GM21576 (cell line): Measurements from ENCODE around the gene SOS1.

Experiments used
- ATAC-seq: cut with Tn5 transposase; IDR thresholded peaks from one replicate; pipeline ENCODE4 v1.9.1; 2021; ENCODE audit warnings: mild to moderate bottlenecking, moderate library complexity; ENCODE audit not compliant: unreplicated experiment

The SOS1 gene

DNA sequence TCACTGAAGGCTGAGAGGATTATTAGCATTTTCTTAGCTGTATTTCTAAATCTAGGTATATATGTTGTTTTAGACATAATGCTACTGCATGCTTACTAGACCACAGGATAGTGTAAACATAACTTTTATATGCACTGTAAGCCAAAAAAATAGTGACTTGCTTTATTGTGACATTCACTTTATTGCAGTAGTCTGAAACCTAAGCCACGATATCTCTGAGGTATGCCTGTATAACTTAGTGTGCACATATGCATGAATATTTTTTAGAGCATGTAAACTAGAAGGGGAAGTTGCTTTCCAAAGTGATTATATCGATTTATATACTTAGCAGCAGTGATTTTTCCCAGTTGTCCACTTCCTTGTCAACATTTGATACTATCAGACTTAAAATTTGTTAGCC lies 81.8 kb downstream of the SOS1 start:
- ATAC-seq = no peak

DNA sequence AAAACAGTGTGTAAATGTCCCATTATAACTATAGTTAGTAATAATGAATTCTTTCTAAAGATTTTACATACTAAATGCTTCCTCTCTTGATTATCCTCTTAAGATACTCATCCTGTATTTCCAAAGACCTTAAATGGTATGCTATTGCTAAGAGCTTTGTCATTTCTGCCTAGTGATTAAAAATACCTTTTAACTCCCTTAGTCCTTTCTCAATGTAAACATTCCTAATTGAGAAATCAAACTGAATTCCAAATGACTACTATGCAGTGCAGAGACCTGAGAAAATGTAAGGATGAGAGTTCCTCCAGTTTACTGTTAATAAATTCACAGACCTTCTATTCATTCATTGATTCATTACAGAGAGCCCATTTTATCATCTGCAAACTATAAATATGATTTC lies 86.9 kb downstream of the SOS1 start:
- ATAC-seq = no peak

DNA sequence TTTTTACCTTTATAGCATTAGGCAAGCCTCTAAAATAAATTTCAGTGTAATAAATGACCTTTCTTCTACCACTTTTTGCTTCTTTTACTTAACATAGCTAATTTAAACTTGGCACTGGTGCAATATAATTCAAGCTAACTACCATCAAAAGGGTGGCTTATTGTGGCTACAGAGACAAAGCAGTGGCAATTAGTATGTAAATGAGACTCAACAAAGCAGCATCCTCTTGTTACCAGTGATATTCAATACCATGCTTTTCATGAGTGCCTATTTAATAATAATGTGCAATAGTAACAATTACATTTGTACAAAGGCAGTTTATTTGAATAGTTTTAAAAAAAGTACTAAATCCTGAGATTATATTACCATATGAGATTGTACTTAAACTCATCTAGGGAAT lies 93.4 kb downstream of the SOS1 start:
- no peak for ATAC-seq

DNA sequence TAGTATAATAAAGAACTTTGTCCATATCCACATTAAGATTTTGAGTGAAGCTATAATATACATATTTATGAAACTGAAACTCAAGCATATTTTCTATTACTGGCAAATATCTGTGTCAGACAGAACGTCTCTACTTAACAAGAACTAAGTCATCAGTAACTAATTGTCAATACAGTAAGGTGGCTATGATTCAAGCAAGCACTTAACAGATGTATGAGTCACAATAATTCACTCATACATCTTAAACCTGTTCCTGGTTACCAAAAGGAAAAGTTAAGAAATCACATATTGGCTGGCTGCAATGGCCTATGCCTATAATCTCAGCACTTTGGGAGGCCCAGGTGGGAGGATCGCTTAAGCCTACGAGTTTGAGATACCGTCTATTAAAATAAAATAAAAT lies 96.0 kb downstream of the SOS1 start:
- ATAC-seq = no peak

DNA sequence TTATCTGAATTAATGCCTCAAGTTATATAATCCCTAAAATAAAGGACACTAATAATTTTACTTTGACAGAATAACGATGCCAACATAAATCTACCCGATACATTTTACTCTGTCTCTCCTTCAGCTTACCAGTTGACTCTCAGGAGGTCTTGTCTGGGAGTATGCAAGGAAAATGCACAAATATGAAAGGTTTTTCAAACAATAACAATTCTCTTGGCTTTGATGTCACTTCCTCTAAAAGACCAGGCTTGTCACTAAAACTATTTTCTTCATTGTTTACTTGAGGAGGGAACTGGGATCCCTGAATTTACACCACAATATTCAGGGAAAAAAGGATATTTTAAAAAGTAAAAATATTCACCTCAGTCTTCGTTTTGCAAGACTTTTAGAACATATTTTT lies 97.2 kb downstream of the SOS1 start:
- no peak for ATAC-seq

DNA sequence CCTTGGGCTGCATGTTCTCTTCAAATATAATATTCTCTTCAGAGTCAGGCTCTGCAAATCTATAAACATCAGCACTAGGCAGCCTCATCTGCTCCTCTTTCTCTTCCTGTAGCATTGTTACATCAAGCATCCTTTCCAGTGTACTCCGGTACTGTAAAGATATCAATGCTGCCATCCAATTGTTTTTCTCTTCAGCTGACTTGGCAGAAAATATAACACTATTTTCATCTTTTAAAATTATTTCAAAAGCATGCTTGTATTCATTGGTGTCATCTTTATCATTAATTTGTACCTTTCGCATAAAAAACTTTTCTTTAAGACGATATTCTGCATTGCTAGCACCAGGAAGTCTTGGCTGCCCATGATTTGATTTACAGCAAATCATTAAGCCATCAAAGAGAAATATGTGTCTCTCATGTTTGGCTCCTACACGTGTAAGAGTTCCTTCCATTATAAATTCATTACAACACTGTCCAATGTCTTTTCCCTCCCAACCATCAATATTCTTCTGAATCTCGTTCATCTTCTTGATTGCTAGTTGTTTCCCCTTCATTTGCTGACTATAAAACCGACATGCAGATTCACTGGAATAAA lies 98.1 kb downstream of the SOS1 start:
- ATAC-seq = no peak

DNA sequence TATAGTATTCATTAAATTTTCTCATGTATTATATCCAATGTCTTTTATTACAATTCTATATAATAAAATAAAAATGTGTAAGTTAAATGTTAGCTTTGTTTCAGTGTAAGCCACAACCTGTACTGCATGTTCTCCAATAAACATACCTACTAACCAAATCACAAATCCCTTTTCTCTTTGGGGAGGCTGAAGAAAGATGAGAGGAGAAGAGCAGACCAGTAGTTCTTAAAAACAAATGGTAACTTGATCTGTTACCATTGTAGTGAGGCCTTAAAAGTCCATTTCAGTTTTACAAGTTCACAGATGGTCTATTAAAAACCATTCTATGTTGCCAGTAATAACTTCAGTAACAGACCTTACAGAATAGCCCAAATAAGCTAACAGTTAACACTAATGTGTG lies 100.5 kb downstream of the SOS1 start:
- no peak for ATAC-seq

DNA sequence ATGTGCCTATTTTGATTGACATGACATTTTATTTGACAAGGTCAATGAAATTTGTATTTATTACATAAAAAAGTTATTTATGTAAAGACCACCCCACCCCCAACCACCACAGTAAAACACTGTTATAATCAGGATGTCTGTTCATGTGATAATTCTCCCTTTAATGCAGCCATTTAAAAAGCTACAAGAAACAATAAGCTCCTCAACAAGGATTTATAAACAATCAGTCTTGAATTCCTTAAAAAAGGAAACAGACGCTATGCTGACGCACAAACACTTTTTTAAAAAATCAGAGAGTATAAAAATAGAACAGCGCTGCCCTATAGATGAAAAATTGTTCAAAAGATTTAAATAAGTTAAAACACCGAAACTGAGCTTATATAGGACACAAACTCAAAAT lies 102.2 kb downstream of the SOS1 start:
- no peak for ATAC-seq

DNA sequence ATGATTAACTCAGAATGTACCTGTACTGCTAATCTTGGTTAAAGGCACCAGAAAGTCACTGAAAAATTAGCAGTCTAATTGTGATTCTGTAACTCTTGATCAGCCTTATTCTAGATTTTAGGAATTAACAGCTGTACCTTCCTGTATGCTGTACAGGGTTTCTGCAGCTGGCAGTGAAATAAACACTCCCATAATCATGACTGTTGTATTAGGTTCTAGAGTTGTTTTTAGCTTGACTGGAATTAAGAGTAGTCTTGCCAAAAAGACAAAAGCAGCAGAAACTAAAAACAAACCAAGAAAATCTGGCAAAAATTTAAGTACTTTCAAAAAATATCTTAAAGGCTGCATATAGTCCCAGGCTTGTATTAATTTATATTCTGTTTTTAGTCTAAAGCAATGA lies 103.5 kb downstream of the SOS1 start:
- ATAC-seq = no peak

DNA sequence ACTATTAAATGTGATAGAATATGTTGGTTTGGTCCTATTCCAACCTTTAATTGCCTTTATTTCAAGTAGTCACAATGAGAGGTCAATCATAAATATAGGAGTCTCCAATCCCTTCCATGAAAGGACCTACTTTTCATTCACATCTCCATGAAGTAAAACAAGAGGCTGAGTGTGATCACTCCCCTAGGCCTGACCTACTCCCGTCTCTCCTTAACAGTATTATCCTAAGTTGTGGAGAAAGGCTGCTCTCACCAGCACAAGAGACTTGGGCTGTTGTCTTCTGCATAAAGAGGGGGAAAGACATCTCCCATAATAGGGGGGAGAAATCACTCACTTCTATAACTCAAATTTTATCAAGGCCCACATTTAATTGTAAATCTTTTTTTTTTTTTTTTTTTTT lies 105.4 kb downstream of the SOS1 start:
- ATAC-seq = no peak

DNA sequence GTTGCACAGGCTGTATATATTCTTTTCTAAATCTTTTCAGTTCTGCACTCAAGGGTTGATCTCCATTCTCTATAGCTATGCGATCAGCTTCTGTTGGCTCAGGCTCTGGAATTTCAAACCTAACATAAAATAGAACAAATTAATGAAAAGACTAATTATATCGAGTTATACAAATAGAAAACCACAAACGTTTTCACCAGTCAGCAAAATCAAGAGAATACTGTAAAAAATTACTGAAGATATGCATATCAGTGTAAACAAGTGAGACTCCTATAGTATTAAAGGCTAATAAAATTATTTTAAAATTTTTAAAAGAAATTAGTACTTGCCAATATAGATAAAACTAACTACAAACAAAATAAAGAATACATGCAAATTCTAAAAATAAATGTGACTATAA lies 107.0 kb downstream of the SOS1 start:
- no peak for ATAC-seq

DNA sequence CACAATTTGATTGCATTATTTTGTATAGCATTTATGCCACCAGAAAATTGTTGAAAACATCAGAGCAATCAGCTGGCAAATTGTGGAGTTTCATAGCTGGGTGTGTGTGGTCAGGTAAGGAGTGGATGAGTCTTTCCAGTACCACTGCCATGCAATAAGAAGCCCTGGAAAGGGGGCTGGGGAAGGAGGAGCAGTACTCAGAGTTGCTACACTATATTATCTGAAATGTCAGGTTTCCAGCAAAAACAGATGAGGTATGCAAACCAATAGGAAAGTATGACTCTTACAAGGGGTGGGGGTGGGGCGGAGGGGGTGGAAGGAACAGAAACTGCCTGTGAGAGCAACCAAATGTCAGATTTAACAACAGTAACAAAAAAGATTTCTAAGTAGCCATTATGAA lies 112.2 kb downstream of the SOS1 start:
- ATAC-seq = no peak

DNA sequence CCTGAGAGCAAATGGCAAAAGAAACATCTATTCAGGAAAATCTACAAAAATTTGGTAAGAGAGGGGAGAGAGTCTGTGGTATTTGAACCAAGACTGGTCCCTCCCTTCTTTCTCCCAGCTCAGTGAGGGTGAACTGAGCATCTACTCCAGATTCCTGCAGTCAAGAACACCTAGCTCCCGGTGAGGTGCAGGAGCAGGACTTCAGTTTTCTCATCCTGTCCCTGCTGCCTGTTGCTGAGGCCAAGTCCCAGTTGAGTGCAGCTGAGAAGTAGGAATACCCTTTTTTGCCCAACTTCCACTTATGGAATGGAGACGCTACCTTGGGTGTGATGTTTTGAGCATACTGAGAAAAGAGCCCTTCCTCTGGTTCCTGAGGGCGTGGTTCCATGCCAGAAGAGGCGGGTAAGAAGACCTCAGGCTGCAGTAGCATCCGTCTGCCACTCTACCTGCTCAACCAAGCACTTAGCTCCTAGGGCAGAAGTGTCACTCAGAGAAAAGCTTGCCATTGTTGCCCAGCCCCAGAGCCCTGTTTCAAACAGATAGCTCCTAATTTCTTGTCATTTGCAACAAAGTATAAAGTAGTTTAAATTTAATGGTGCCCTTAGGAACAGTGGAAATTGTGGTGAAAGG lies 112.9 kb downstream of the SOS1 start:
- no peak for ATAC-seq

DNA sequence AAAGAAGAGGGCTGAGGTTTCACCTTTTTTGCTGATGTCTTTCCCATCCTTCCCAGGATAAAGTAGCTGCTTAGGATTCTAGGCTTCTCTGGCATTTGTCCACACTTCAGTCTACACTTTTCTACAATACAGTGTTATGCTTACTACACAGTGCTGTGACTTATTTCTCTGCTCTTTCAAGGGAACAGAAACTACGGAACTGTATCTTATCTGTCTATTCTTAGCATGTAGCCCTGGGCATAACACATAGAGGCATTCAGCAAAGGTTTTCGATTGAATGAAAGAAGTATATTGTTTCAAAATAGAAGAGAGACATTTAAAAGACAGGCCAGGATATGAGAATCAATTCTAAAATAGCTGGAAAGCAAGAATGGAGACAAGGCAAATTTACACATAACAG lies 120.3 kb downstream of the SOS1 start:
- no peak for ATAC-seq

DNA sequence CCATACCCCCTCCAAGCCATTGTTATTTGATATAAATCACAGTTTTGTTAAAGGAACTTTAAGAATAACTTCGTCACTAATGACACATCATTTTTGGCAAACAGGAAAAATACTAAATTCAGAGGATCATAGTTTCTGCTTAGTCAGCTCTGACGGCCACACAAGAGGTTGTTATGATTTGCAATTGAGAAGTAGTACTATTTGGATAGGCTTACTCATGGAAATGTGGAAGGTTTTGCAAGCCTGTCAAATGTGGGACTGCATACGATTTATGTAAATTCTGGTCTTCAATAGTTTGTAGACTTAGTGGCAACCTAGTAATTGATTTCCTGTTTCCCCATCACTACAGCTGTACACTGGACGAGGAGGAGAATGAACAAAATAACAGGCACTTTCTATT lies 123.1 kb downstream of the SOS1 start:
- no peak for ATAC-seq

DNA sequence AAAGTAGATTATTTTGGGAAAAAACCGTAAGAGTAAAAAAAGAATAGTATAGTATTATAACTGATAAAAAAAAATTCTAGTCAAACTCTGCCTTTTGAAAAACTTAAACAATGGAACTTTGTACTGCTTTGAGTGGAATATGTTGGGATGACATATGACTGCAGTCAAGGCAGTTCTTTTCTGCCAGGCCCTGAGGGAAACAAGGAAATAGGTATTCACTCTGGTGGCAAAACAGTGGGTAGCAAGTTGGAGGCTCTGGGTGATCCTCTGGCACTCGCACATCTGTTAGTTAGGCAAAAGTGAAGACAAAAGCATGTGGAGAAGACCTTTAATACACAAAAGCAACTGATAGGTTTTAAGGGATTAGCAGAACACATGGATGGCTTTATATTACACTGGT lies 129.0 kb downstream of the SOS1 start:
- no peak for ATAC-seq

DNA sequence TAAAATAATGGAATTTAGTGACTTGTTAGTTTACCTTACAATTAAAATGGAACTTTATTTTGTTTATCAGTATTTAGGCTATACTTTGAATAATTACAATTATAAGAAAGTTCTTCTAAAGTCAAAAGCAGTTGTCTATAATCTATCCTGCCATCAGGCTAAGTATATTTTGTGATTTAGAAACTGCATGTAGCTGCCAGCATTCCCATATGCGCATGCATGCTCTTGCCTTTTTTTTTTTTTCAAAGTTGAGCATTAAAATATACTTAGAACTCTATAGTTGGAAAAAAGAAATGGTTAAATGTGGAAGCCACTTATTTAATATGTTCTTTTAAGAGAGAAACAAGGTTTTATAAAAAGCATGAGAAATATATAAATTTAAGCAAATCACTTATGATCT lies 132.1 kb downstream of the SOS1 start:
- ATAC-seq = no peak

DNA sequence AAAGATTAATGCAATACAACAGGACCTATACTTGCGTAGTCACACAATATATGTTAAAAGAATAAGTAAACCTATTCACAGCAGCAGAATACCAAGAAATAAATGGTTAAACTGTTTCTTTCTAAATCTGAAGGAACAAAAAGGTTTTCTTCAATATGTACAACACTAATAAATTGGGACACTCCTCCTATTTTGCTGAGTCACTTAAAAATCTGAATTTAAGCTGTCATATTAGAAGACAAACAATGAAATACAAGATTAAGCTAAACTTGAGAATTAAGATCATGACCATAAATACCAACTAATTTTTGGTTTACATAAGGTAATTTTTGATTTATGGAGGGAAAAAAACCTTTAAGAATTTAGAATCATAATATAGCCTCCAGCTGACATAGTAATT lies 138.4 kb downstream of the SOS1 start:
- ATAC-seq = no peak

DNA sequence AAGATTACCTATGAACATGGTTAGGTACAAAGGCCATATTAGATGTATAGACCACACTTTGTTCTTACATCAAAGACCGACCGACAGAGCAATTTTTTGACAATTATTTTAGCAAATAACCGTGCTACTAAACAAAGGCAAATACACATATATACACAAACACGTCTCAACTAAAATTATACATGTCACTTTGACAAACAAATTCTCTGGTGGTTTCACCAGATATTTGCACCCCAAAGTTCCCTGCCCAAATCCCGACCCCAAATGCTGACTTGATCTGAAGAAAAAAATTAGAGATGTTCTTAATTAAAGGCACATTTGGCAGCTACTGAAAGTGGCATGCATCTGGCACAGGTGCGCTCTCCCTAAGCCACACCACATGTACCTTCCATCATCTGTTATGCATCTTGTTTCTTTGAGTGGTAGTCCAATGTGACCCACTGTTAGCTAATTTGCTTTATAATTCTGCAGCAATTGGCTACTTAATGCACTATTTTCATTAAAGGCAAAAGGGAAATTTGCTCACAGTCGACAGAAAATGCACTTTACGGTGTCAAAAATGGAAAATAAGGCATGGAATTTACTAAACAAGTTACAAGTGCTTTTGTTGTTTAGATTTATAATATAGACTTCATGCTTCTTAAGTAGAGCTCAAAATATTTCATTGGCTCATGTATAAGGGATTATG lies 139.0 kb downstream of the SOS1 start:
- ATAC-seq = no peak

DNA sequence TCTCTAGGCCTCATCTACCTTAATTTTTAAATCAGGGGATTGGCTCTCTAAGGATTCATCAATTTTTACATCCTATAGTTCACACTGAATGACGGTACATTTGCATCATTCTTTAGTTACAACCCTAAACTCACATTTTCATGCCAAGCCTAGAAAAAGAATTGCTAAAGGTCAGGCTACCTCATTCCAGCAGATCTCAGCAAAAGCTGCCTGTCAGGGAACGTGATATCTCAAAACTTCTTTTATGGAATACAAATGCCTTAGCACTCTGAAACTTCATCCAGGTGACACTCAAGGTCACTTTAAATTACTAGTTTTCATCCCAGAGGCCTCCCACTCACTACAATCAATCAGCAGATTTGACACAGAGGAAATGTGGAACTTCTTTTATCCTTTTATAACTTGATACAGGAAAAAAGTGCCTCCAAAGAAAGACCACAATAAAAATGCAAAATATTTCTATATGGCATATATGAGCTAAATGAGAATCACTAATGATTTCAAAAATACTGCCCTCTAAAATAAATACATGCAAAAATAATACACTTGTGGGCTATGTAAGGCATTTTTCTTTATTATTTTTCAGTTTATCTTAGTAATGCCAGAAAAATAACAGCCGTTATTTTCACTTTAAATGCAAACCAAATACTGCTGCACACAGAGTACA lies 139.7 kb downstream of the SOS1 start:
- ATAC-seq = no peak

DNA sequence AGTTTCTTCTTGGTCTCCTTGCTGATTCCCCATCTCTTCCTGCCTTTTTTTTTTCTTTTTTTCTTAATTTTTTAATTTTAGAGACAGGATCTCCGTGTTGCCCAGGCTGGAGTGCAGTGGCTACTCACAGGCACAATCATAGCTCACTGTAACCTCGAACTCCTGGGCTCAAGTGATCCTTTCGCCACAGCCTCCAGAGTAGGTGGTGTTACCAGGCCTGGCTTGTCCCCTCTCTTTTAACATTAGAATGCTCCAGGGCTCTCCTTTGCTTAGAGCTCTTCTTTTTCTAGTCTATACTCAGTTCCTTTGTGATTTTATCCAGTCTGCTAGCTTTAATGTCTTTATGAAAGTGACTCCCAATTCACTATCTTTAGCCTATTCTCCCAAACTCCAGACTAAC lies 141.9 kb downstream of the SOS1 start:
- no peak for ATAC-seq

DNA sequence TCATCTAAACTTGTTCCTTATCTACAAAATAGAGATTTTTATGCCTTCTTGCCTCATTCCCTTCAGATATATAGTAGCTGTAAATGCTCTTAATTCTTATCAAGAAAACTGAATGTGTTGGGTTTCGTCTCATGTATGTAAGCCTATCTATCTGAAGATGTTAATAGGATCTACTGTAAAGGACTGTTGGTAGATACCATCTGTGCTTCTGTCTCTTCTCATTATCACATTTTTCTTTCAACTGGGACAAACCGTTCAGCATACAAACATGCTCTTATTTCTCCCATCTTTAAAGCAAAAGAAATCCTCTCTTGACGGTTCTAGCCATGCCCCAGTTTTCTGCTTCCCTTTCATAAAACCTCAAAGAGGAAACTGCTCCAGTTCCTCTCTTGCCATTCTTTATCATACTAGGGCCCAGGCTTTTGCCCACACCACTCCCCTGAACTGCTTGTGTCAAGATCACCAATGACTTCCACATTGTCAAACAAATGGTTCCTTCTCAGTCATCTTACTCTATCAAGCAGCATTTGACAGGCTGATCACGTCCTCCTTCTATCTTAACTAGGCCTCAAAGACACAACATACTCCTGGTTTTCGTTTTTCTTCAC lies 142.5 kb downstream of the SOS1 start:
- ATAC-seq = no peak
